ENCODE data around the gene ZNF746.
"Not testable (repeated sequence)": the region's sequence is repeated elsewhere in the genome, so short reads cannot be mapped to it uniquely, and the experiment has no call there.

ZNF746 gene

GRCh38 chr7:149497467-149498261 lies at the start of gene ZNF746:
ZNF746 (minus strand) TSS chr7:149497809; CDS start chr7:149497536, 273 bp downstream.
- DNase-seq (peak; percentile 86), ATAC-seq (peak; percentile 96)

- no peak for DNase-seq
- ATAC-seq, result no peak
Observed at GRCh38 chr7:149547126-149547525, 49.5 kb upstream of the ZNF746 start.

- no peak for DNase-seq
- ATAC-seq, result no peak
Observed at GRCh38 chr7:149546331-149546730, 48.7 kb upstream of the ZNF746 start.

- DNase-seq, result no peak
- no peak for ATAC-seq
Observed at GRCh38 chr7:149544028-149544427, 46.4 kb upstream of the ZNF746 start.

DNA sequence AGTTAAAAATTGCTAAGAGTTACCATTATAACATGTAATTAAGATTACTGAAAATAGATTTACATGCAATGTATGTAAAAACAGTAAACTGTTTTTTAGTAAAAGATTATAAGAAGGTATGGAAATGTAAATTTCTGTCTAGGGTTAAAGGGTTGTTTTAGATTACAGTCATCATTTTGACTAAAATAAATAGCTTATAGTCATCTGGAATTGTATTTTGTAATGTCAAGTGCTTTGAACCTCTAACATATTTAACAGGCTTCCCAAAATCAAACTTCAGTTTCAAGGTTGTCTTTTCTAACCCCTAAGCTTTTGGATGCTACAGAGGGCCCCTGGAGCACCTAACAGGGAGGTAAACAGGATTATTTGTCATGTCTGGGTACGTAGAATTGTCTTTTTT lies 35.0 kb upstream of the ZNF746 start:
- ATAC-seq (no peak), DNase-seq (no peak)

- ATAC-seq (no peak), DNase-seq (no peak)
Observed at GRCh38 chr7:149529136-149529718, 31.6 kb upstream of the ZNF746 start.

DNA sequence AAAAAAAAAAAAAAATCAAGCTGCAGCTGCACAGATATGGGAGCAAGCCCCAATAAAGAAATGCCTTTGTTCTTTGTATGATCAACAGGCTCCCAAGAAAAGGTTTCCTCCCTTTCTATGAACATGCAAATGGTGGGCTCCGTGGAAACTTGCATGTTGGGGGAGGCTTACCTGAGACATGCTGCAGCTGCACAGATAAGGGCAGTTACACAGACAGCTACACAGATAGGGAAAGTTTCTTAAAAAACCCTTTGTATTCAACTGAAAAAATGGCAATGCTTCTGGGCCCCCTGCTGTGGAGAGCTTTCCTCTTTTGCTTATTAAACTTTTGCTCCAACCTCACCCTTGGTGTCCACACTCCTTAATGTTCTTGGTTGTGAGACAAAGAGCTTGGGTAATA lies 29.8 kb upstream of the ZNF746 start:
- no peak for DNase-seq
- ATAC-seq, result no peak

- DNase-seq, result no peak
Observed at GRCh38 chr7:149525280-149525679, 27.7 kb upstream of the ZNF746 start.

DNA sequence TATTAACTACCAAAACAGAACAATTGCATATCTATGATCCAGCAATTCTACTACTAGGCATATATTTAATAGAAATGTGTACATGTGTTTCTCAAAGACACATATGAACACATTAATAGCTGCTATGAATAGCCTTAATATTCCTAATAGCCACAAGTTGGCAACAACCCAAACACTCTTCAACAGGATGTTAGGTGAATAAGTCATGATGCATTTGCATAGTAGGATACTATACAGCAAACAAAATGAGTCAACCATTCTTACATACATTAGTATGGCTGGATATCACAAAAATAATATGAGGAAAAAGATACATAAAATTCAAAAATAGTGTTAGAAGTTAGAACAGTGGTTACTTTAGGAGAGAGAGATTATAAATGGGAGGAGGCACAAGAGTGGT lies 26.8 kb upstream of the ZNF746 start:
- ATAC-seq, result no peak

More at GRCh38 chr7:149525280-149525679, 27.7 kb upstream of the ZNF746 start:
- ATAC-seq, result no peak

GRCh38 chr7:149510248-149510647 lies 12.6 kb upstream of the ZNF746 start:
- ATAC-seq, result no peak
- no peak for DNase-seq

More for the DNA sequence above, 26.8 kb upstream of the ZNF746 start:
- DNase-seq, result no peak

- DNase-seq (no peak), ATAC-seq (no peak)
Observed at GRCh38 chr7:149509774-149510173, 12.2 kb upstream of the ZNF746 start.

GRCh38 chr7:149505551-149505950 lies 7.9 kb upstream of the ZNF746 start:
- DNase-seq (no peak), ATAC-seq (no peak)

- no peak for ATAC-seq
- no peak for DNase-seq
Observed at GRCh38 chr7:149501651-149502050, 4.0 kb upstream of the ZNF746 start.

- ATAC-seq (no peak), DNase-seq (no peak)
Observed at GRCh38 chr7:149500910-149501309, 3.3 kb upstream of the ZNF746 start.

DNA sequence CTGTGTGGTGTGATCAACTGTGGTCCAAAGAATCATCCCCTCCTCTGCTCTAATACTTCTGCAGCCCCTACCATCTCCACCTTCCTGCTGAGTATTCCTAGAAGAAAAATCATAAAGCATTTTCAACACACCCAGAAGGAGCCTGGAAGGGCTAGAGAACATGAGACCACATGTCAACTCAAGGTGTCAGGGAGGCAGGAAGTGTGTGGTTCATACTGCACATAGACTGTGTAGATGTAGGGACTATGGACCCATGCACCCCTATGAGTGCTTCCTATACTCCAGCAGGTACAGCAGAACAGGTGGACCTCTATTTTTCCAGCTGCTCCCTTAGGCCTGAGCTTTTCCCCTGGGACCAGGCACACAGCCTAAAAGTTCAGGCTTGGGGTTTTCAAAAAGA lies 2.6 kb upstream of the ZNF746 start:
- DNase-seq (no peak), ATAC-seq (no peak)

GRCh38 chr7:149498811-149499210 lies 1.2 kb upstream of the ZNF746 start:
- ATAC-seq (no peak), DNase-seq (no peak)

DNA sequence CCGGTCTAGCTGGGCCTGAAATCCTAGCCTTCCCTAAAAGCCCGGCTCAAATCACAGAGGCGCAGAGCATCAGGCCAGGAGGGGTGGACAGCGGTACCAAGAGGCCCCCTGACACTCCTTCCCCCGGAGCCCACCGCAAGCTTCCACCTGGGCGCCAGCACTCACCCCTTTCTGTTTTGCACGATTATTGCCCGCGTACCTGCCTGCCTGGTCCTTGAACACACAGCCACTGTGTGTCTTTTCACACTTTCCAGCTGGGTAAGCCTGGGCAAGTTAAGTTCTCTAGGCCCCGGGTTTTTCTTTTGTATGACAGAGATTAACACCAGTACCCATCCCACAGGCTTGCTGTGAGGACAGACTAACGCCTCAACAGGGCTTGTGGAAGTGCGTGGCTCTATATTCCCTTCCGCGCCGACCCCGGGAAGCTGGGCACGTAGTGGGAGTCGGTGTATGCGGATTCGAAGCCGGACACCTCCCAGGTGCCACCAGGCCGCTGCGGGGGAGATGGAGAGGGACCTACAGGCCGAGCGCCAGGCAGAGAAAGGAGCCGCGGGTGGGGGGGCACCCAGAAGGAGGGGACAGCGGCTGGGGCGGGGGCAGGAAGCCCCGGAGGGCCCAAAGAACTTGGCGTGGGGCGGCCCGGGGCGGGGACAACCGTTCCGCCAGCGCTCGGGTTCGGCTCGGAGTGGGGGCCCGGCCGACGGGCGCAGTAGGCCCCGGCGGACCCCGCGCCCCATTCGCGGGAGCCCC lies 792 bp downstream of the ZNF746 start:
- peak; percentile 42 for ATAC-seq

GRCh38 chr7:149495785-149496641 lies 1.6 kb downstream of the ZNF746 start:
- peak; percentile 29 for DNase-seq
- no peak for ATAC-seq

More for the DNA sequence above, 792 bp downstream of the ZNF746 start:
- peak; percentile 58 for DNase-seq

GRCh38 chr7:149494738-149495368 lies 2.8 kb downstream of the ZNF746 start:
- ATAC-seq, result no peak

GRCh38 chr7:149493975-149494374 lies 3.6 kb downstream of the ZNF746 start:
- not testable (repeated sequence) for DNase-seq, ATAC-seq

More at GRCh38 chr7:149494738-149495368, 2.8 kb downstream of the ZNF746 start:
- no peak for DNase-seq

DNA sequence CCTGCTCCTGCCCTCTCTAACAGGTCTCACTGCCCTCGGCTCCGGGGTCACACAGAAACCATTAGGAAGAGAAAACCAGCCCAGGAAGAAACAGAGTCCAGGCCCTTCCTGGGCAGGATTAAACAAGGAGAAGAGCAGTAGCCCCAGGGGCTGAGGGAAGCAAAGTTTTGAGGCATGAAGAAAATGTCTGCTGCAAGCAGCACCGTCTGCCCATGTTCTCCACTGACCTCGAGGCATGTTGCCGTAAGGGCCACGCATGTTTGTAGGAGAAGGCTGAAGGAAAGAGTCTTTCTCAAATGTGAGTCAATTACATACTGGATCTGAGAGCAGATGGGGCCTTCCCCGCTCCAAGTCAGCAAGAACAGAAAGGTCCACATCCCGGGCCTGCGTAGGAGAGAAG lies 4.2 kb downstream of the ZNF746 start:
- no peak for DNase-seq
- ATAC-seq, result no peak

Data from stimulated activated naive CD8-positive, alpha-beta T cell treated with anti-CD3 and anti-CD28 coated beads, Interleukin-15, Interleukin-2, amounts not matched to agents 100 U/mL and 50 U/mL, for 24 hours (primary cell).